RCC 7860 (cell line): ENCODE data around the gene GNB1.
A peak's percentile ranks its signal among the peaks of the same experiment; 100 is the strongest.
"Not testable (repeated sequence)": the region's sequence is repeated elsewhere in the genome, so short reads cannot be mapped to it uniquely, and the experiment has no call there.

ENCODE experiments used
- DNase-seq: peaks from one replicate; pipeline ENCODE4 v3.0.0-alpha.2; 2015; ENCODE audit warnings: low spot score
- FAIRE-seq: peaks from 2 replicates; lab custom pipeline; 2012; peaks lifted over from hg19 to GRCh38; lab: Jason Lieb, UNC

GNB1 gene

DNA sequence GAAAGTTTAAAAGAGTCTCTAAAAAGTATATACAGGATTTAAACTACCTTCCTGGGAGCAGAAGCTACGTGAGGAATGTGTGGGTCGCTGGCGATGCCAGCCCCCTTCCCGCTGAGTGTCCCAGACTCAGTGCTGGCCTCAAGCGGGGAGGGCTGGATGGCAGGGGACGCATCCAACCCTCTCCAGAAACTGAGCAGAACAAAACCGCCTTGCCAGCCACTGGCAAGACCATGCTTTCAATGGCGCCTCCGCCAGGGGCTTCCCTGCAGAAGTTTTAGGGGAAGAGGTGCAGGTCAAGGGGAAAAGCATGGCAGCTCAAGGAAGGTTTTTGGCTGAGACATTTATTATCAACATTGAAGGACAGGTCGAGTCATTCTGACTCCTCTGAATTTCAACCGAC, 138.7 kb downstream of the GNB1 start:
- FAIRE-seq (no peak), DNase-seq (no peak)

DNA sequence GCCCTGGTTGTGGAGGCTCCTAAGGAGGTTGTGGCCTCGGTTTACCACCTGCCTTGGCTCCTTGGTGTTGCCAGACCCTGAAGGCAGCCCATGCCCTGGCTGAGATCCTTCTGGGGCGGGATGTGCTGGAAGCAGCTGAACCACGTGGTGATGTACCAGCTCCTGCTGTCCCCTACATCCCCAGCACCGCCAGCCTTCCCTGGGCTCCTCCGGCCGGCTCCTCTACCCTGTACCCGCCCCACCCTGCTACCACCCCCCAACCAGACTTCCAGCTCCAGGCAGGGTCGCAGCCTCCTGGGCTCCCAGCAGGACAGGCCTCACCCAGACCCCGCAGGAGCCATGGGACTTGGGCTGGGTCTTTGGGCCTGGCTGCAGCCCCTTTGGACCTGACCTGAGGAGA, 140.9 kb downstream of the GNB1 start:
- not testable (repeated sequence) for DNase-seq, FAIRE-seq

DNA sequence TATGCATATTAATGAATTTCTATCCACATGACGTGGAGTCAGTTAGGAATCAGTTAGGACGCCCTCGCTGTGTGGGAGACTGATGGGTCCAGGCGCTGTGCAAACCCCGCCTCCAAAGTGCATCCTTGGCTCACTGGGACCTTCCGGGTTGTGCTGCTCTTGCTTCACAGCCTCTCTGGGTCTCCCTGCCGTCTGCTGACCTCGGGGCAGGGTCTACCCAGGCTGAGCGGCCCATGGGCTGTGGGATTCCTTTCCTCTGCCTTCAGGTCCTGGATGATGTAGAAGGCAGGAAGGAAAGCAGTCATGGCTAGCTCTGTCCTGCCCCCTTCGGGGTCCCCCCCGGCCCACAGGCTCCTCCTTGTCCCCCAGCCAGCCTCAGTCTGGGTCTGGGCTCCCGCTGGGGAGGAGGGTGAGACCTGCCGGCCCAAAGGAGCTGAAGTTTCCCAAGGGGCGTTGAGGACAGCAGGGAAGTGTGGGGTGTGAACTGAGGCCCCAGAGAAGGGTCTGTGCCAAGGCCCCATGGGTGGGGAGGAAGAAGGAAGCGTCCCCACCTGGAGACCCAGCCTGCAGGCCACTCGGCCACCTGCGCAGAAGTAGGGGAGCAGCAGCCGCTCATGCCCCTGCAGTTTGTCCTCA, 142.1 kb downstream of the GNB1 start:
- FAIRE-seq: no peak
- DNase-seq: no peak

DNA sequence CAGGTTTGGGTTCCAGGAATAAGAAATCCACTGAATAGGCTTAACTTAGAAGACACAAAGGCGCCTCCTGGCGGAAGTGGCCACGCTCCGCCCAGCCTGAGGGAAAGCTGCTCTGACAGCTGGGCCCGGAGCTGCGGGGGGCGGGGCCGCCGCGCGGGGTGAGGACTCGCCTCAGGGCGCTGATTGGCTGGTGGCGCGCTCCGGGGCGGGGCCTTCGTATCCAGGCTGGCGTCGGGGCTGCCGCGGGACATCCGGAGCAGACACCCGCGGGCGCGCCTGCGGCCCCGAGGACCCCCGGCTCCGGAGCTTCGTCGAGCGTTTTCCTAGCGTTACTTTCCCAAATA, 144.3 kb downstream of the GNB1 start:
- not testable (repeated sequence) for DNase-seq, FAIRE-seq

DNA sequence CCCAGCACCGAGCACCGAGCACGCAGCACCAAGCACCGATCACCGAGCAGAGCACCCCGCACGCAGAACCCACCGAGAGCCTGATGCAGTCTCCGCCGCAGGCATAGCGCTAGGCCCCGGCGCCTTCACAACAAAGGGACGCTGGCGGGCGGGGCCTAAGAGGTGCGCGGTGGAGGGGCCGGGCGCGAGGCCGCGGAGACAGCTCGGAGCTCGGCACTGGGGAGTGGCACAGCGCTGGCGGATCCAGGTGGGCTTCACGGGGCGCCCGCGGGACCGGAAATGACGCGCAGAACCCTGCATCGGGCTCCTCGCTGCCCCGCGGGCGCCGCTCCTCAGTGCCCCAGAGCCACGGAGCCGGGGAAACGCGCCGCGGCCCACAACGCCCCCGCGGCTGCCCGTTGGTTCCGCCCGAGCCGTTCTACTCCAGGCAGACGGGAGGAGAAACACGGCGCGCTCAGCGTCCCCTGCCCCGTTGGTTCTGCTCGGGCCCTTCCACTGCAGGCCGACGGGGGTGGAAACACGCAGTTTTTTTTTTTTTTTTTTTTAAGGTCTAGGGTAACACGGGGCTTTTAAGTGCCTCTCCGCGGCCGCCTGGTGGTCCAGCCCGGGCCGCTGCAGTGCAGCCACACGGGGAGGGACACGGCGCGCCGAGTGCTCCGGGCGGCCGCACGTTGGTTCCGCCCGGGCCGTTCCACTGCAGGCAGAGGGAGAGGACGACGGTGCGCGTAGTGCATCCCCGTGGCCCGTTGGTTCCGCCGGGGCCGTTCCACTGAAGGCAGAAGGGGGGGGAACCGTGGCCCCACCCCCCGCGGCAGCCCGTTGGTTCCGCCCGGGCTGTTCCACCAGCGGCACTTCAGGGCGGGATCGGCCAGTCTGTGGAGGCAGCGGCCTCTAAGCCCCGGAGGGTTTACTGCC, 145.0 kb downstream of the GNB1 start:
- FAIRE-seq (peak; percentile 38), DNase-seq (peak; percentile 16)

DNA sequence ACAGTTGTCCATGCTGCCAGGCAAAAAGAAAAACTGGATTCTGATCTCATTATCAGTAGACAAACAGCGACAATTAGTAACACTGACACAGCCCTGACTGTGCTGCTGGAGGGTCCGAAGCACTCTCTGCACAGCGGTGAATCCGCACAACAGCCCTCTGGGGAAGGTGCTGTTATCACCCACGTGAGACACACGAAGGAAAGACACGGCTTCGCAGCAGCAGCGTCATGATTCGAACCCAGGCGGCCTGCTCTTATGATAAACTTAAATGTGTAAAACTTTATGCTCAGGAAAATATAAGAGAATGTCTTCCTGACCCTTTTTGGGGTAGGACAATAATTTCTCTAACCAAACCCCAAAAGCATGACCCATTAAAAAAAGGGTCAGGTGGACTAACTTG, 148.4 kb downstream of the GNB1 start:
- FAIRE-seq: not testable (repeated sequence)

DNA sequence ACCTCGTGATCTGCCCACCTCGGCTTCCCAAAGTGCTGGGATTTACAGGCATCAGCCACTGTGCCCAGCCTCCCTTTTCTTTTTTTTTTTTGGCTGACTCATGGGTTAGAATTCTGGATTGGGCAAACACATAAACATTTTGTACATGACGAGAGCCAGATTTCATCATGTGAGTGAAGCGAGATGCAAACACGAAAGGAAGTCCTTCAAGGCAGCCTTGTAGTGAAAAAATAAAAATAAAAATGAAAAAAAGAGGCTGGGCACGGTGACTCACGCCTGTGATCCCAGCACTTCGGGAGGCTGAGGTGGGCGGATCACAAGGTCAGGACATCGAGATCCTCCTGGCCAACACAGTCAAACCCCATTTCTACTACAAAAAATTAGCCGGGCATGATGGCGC, 149.9 kb downstream of the GNB1 start:
- DNase-seq, FAIRE-seq: not testable (repeated sequence)

More for the DNA sequence above, 148.4 kb downstream of the GNB1 start:
- not testable (repeated sequence) for DNase-seq

DNA sequence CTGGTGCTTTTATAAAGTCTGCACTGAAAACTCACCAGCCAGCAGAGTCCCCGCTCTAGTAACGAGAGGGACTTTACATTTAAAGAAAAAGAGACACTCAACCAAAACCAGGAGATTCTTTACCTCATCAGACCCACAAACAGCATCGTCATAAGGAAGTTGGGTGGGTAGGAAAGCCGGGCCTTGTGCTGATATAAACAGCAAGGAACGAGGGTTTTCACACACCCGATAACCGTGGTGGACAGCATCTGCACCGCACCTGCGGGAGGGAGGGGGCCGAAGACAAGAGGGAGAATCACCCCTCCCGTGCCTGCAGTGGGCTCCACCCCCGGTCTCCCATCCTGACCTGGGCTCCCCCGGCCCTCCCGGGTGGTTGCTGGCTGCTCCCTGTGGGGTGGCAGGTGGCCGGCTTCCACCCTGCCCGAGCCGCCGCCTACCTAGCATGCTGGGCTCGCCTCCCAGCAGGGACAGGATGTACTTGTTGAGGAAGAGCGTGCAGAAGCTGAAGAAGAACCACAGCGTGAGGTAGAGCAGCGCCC, 152.0 kb downstream of the GNB1 start:
- DNase-seq, FAIRE-seq: not testable (repeated sequence)

DNA sequence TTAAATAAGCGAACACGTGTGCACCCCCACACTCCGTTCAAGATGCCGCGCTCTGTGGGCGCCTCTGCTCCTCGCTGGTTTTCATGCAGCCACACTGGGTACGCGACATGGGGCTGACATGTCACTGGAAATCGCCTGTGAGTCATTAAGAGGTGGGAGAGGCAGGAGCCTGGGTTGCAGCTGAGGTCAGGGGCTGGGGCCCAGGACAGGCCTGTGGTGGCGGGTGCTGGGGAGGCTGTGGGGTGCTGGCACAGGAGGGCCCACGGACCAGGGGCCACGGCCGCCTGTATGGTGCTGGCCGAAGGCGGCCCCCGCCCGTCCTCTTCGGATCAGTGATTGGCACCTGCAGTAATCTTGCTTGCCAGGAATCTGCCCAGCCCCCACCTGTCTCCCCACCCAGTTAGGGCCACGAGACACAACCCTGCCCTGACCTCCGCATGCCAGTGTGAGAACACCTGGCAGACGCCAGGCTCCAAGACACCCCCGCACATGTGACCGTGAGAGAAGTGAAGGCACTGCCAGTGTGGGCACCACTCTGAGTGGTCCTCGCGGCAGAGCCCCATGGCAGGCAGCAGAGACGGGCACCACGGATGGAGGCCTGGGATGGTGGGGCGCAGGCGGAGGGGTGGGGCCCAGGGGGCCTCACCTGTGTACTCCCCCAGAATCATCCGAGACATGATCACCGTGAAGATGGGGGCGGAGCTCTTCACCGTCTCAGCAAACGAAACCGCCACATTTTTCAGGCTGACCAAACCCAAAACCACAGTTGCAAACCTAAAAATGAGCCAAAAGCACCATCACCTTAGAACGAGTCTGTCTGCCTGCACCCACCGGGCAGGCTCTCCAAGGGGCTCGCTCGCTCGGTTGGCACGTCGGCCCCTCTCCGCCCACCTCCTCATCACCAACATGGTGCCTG, 153.0 kb downstream of the GNB1 start:
- not testable (repeated sequence) for DNase-seq, FAIRE-seq
